NK-92 (cell line): Measurements from ENCODE around the gene TTC39B.
"Not testable (repeated sequence)": the region's sequence is repeated elsewhere in the genome, so short reads cannot be mapped to it uniquely, and the experiment has no call there.

ENCODE experiments used
- DNase-seq: peaks from one replicate; lab custom pipeline; 2025; ENCODE audit not compliant: unreplicated experiment; lab: John Stamatoyannopoulos, UW

Gene TTC39B

DNA sequence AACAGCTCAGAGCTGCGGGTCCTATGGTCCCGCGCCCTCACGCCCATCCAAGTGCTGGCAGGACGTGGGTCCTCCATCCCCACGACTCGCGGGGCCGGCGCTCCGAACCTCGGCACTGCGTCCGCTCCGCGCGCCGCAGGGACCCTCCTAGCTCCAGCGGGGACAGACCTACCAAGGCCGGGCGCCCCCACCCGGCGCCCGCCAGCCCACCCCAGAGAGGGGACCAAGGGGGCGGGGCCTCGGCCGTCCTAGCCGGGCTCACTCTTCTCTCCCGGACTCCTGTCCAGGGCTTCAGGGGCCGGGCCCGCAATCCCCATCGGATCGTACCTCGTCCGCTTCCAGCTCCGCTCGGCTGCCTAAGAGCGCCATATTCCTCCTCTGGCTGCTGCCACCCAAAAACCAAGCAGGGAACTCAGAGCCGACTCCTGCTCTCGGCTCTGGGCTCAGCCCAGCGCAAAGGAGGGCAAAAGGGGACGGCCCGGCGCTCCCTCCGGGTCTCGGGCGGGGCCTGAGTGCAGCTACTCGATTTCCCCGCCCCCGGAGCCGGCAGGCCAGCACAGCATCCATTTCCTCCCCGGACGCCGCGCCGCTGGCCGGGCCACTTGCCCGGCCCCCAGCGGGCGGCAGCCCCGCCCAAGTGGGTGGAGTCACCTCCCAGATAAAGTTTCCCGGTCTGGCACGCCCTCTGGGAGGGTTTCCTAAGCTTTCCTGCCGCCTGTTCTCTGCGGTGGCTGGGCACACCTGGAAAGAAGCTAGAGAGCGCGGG, at the start of gene TTC39B:
TSS of gene TTC39B (minus strand) at position 460 of the 766 bp plus-strand sequence. CDS start at position 369, 91 bp downstream.
- DNase-seq = no peak

DNA sequence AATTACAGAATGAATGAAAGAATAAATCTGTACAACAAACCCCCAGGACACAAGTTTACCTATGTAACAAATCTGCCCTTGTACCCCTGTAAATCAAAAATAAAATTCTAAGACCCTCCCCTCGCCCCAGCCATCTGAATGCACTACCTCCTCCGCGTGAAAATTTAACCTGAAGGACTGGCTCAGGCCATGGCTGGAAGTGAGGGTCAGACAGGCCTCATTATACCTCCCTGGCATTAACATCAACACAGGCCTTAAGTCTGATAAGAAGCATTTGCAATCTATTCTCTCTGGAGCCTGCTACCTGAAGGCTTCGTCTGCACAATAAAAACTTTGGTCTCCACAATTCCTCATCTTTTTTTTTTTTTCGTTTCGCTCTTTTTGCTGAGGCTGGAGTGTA, 48.7 kb upstream of the TTC39B start:
- DNase-seq = no peak

DNA sequence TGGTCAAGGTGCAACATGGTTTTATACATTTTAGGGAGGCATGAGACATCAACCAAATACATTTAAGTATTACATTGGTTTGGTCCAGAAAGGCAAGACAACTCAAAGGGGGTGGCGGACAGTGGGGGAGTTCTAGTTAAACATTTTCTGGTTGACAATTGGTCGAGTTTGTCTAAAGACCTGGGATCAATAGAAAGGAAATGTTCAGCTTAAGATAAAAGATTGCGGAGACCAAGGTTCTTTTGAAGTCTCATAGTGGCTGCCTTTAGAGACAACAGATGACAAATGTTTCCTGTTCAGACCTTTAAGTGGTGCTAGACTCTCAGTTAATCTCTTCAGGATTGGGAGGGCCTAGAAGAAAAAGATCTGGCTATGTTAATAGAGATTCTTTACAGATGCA, 47.7 kb upstream of the TTC39B start:
- no peak for DNase-seq

GRCh38 chr9:15353892-15354291, 46.9 kb upstream of the TTC39B start:
- DNase-seq = no peak

DNA sequence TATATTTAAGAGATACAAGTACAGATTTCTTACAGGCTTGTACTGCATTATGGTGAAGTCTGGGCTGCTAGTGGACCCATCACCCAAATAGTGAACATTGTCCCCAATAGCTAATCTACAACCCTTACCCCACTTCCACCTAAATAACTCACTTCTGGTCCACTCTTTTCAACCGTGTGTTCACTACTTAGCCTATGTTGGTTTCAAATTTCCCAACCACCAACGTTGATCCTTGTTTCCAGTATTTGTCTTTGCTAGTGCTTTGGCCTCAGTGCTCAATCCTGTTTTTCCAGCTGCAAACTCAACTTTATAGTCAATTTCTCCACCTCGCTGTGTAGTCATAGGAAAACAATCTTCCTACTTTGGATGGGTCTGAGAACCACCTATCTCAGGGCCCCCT, 45.3 kb upstream of the TTC39B start:
- no peak for DNase-seq

GRCh38 chr9:15349892-15350761, 43.1 kb upstream of the TTC39B start:
- no peak for DNase-seq

DNA sequence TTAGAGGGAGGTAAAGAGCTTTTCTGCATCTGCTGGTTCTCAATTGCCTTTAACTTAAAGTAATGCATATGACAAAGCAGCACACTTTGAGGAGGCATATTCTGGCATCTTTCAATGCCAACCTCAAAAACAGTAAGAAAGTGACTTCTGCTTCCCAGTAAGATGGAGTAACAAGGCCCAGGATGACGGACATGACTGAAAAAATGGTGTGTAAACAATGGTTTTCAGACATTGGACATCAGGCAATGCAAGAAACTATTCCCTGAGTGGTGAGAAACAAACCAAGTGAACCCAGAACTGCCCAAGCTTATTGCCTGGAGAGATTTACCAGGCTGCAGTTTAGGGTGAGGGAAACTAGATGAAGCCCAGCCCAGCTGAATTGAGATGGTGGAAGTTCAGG, 39.8 kb upstream of the TTC39B start:
- no peak for DNase-seq

DNA sequence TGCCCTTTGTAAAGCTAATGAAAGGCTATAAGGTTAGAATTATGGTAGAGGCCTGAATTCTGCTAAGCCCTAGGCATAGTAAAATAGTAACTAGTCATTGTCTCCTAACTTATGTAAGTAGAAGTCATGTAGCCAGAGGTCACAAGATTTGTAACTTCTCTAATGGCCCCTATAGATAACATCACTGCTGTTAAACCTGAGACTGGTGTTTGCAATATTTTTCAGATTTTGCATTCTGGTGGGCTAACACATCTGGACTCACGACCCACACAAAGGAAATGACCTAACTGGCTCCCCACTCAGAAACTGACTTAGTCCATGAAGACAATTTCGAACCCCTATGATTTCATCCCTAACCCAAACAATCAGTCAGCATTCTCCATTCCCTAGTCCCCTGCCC, 37.2 kb upstream of the TTC39B start:
- no peak for DNase-seq

GRCh38 chr9:15333376-15333881, 26.4 kb upstream of the TTC39B start:
- no peak for DNase-seq

- DNase-seq = no peak
Measured at GRCh38 chr9:15332939-15333338, 25.9 kb upstream of the TTC39B start.

GRCh38 chr9:15329539-15330109, 22.6 kb upstream of the TTC39B start:
- no peak for DNase-seq

DNA sequence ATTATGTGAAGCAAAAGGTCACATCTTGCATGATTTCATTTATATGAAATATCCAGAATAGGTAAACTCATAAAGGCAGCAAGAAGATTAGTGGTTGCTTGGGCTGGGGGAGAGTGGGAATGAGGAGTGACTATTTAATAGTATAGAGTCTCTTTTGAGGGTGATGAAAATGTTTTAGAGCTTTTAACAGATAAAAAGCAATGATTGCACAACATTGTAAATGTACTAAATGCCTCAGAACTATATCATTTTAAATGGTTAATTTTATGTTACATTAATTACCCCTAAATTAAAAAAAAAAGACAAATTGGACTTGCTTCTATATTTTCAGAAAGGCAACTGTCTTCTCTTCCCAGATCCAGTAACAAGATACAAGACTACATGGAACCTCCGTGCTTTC, 21.9 kb upstream of the TTC39B start:
- no peak for DNase-seq

DNA sequence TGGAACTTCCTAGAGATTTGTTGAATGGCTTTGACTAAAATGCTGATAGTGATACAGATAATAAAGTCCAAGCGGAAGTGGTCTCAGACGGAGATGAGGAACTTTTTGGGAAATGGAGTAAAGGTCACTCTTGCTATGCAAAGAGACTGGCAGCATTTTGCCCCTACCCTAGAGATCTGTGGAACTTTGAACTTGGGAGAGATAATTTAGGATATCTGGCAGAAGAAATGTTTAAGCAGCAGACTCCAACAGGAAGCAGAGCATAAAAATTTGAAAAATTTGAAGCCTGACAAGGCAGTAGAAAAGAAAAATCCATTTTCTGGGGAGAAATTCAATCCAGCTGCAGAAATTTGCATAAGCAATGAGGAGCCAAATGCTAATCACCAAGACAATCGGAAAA, 15.7 kb upstream of the TTC39B start:
- not testable (repeated sequence) for DNase-seq

GRCh38 chr9:15319661-15320060, 12.6 kb upstream of the TTC39B start:
- not testable (repeated sequence) for DNase-seq

DNA sequence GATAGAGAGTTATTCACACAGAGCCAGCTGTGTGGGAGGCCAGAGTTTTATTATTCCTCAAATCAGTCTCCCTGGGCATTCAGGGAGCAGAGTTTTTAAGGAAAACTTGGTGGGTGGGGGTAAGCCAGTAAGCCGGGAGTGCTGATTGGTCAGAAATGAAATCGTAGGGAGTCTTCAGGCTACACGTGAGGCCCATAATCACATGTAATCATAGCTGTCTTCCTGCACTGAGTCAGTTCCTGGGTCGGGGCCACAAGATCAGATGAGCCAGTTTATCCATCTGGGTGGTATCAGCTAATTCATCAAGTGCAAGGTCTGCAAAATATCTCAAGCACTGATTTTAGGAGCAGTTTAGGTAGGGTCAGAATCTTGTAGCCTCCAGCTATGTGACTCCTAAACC, 10.8 kb upstream of the TTC39B start:
- DNase-seq = no peak

GRCh38 chr9:15311607-15312006, 4.6 kb upstream of the TTC39B start:
- no peak for DNase-seq

- DNase-seq = no peak
Measured at GRCh38 chr9:15310107-15310850, 3.3 kb upstream of the TTC39B start.

DNA sequence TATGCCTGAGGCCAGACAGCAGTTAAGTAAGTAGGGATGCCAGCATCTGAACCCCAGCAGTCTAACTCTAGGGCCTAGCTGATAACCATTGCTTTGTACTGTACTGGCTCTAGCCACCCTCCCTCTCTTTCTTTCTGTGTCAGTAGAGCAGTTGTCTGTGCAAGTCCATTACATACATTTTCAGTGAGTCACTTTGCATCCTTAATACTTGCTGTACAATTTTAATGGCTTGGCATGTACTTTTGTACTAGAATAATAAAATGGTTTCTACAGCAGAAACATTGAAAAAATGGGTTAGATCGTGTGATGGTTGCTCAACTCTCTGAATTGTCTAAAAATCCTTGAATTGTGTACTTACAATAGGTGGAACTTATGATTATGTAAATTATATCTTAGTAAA, 1.5 kb upstream of the TTC39B start:
- DNase-seq = no peak

DNA sequence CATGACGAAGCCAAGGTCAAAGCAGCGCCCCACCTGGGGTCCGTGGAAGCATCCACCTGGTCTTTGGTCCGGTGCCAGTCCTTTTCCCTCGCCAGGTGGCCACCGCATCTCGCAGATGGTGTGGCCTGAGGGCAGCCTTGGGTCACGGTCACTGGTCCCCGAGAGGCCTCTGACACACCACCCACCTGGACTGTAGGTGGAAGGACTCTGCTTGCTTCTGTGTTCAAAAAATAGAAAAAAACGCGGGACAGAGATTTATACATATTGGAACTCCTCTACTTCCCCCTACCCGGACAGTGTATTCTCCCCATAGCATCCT, 466 bp upstream of the TTC39B start:
- no peak for DNase-seq

DNA sequence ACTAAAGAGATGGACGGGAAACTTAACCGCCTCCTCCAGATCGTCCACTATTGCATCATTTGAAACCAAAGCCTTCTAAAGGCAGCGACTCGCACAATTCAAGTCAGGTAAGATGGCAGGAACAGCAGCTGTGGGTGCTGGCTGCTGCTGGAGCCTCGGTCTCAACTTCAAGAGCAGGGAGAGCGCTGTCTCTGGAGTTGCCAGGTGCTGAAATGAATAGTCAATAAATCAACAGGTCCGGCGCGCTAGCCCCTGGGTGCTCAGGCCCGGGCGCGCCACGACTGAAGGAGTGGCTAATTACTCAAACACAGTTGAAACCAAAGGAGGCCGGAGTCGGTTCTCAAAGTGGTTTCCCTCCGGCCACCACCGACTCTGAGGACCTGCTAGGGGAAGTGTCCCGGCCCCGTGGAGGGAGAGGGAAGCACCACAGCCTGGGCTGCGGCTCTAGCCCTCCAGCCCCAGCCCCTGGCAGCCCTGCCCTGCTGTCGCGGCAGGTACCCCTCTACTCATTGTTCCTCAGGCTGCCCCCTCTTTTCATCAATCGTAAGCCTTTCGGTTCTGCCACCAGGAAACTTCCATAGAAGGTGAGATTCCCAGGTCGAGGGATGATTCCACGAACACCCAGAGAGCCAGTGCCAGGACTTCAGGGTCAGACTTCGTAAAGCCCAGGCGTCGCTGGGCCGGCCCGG, 804 bp downstream of the TTC39B start:
- no peak for DNase-seq

DNA sequence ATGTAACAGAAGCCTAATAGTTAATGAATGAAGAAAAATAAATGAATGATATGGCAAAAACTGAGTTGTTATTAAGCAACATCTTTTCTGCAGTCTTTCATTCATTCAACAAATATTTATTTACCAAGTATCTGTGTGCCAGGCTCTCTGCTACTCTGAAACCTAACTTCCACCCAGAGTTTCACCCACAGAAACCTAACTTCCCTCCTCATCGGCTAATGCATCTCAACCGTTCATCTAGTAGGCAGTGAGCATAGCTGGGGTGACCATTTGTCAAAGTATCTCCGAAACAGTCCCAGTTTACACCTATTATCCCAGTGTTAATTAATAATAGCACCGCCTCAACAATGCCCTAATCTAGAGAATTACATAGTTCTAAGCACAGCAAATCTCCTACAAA, 1.5 kb downstream of the TTC39B start:
- no peak for DNase-seq
